ENCODE measurements around the gene LRP5.
"Not testable (repeated sequence)": the region's sequence is repeated elsewhere in the genome, so short reads cannot be mapped to it uniquely, and the experiment has no call there.

The LRP5 gene

GRCh38 chr11:68430801-68431200 lies 118.4 kb downstream of the LRP5 start:
- no peak for DNase-seq (ENCODE audit: low read depth)
- TF ChIP-seq POLR2A (IDR thresholded peaks at IDR 0.05; ENCODE audit: extremely low read depth, insufficient read length) (no peak), MYC (IDR thresholded peaks at IDR 0.05; ENCODE audit: low read depth, low read length) (no peak), MAX (IDR thresholded peaks at IDR 0.05; ENCODE audit: low read depth, low read length) (no peak), CTCF (IDR thresholded peaks at IDR 0.05; ENCODE audit: low read depth, low read length) (no peak)
- no peak overlapping the region for H3K4me3 ChIP-seq (ENCODE audit: low read depth, low read length)

- no peak for TF ChIP-seq POLR2A (IDR thresholded peaks at IDR 0.05; ENCODE audit: extremely low read depth, insufficient read length)
- TF ChIP-seq MAX (IDR thresholded peaks at IDR 0.05; ENCODE audit: low read depth, low read length), result no peak
- no peak for TF ChIP-seq CTCF (IDR thresholded peaks at IDR 0.05; ENCODE audit: low read depth, low read length)
- no peak for TF ChIP-seq MYC (IDR thresholded peaks at IDR 0.05; ENCODE audit: low read depth, low read length)
- DNase-seq (ENCODE audit: low read depth), result no peak
Measured at GRCh38 chr11:68431984-68432645, 119.7 kb downstream of the LRP5 start.

GRCh38 chr11:68432874-68433273 lies 120.5 kb downstream of the LRP5 start:
- H3K4me3 ChIP-seq (ENCODE audit: low read depth, low read length), result no peak overlapping the region
- no peak for DNase-seq (ENCODE audit: low read depth)
- no peak for TF ChIP-seq MYC (IDR thresholded peaks at IDR 0.05; ENCODE audit: low read depth, low read length)
- TF ChIP-seq CTCF (IDR thresholded peaks at IDR 0.05; ENCODE audit: low read depth, low read length), result no peak
- no peak for TF ChIP-seq POLR2A (IDR thresholded peaks at IDR 0.05; ENCODE audit: extremely low read depth, insufficient read length)
- TF ChIP-seq MAX (IDR thresholded peaks at IDR 0.05; ENCODE audit: low read depth, low read length), result no peak

More at GRCh38 chr11:68431984-68432645, 119.7 kb downstream of the LRP5 start:
- H3K4me3 ChIP-seq (ENCODE audit: low read depth, low read length), result no peak overlapping the region

- H3K4me3 ChIP-seq (ENCODE audit: low read depth, low read length), result no peak overlapping the region
- DNase-seq (ENCODE audit: low read depth), result no peak
- TF ChIP-seq MYC (IDR thresholded peaks at IDR 0.05; ENCODE audit: low read depth, low read length), result no peak
- no peak for TF ChIP-seq MAX (IDR thresholded peaks at IDR 0.05; ENCODE audit: low read depth, low read length)
- TF ChIP-seq CTCF (IDR thresholded peaks at IDR 0.05; ENCODE audit: low read depth, low read length), result no peak
- TF ChIP-seq POLR2A (IDR thresholded peaks at IDR 0.05; ENCODE audit: extremely low read depth, insufficient read length), result no peak
Measured at GRCh38 chr11:68433541-68433940, 121.2 kb downstream of the LRP5 start.

GRCh38 chr11:68434159-68434558 lies 121.8 kb downstream of the LRP5 start:
- DNase-seq (ENCODE audit: low read depth); H3K4me3 ChIP-seq (ENCODE audit: low read depth, low read length): not testable (repeated sequence)

- TF ChIP-seq POLR2A (IDR thresholded peaks at IDR 0.05; ENCODE audit: extremely low read depth, insufficient read length) (no peak), CTCF (IDR thresholded peaks at IDR 0.05; ENCODE audit: low read depth, low read length) (no peak), MYC (IDR thresholded peaks at IDR 0.05; ENCODE audit: low read depth, low read length) (no peak), MAX (IDR thresholded peaks at IDR 0.05; ENCODE audit: low read depth, low read length) (no peak)
- DNase-seq (ENCODE audit: low read depth), result no peak
- no peak overlapping the region for H3K4me3 ChIP-seq (ENCODE audit: low read depth, low read length)
Measured at GRCh38 chr11:68436162-68436888, 123.9 kb downstream of the LRP5 start.
